Breast epithelium (tissue), 4 donors: ENCODE measurements around the gene GNPDA2. TPM values are rescaled to one million over a fixed set of nuclear protein-coding genes. Genes with fewer than 3 reads are reported as not detected.

Experiments
- DNase-seq, 2 donors: peaks; one replicate each; pipeline ENCODE4 v3.0.0-alpha.2; 2019; ENCODE audit warnings: low spot score in 2 of 2
- H3K27ac ChIP-seq, 2 donors: fragments of 200-600 bp; sonication (generic) in 1 of 2; one replicate each; pipeline ENCODE4 v1.5.1; 2016 to 2019; ENCODE audit warnings: mild to moderate bottlenecking in 1 of 2
- H3K27me3 ChIP-seq, 2 donors: fragments of 200-600 bp; sonication (generic) in 1 of 2; one replicate each; pipeline versions ENCODE4 v1.5.1 to v1.6.0; 2017 to 2019; ENCODE audit warnings: control low read depth in 1 of 2, mild to moderate bottlenecking in 1 of 2
- H3K36me3 ChIP-seq: fragments of 200-600 bp; one replicate; pipeline ENCODE4 v1.5.1; 2019
- H3K4me1 ChIP-seq, 2 donors: fragments of 200-600 bp; sonication (generic); one replicate each; pipeline ENCODE4 v1.5.1; 2016 to 2019; ENCODE audit warnings: control low read depth in 1 of 2
- H3K4me3 ChIP-seq, 3 donors: fragments of 200-600 bp; sonication (generic); 1 replicate in 2 of 3; 2 replicates in 1 of 3; pipeline ENCODE4 v1.5.1; 2016 to 2019; ENCODE audit warnings: mild to moderate bottlenecking in 3 of 3, moderate library complexity in 2 of 3
- H3K9me3 ChIP-seq, 2 donors: fragments of 200-600 bp; sonication (generic) in 1 of 2; one replicate each; pipeline ENCODE4 v1.5.1; 2016 to 2019; ENCODE audit warnings: control low read depth in 1 of 2
- POLR2A ChIP-seq: fragments of 450-650 bp; IDR thresholded peaks from one replicate; pipeline ENCODE4 v1.6.1; 2016; ENCODE audit warnings: antibody characterized with exemption, mild to moderate bottlenecking, moderate library complexity
- POLR2AphosphoS5 ChIP-seq, 3 donors: sonication (generic); formaldehyde crosslinking; IDR thresholded peaks; one replicate each; pipeline ENCODE4 v1.6.1; 2017; ENCODE audit warnings: antibody characterized with exemption in 3 of 3
- intact Hi-C: fragments of 100-400 bp; cut with DNase I; formaldehyde crosslinking; loops from one replicate; pipeline ENCODE4 v1.15.1; 2023; ENCODE audit warnings: low total_unique reads
- total RNA-seq, 3 donors: library from RNA; depleted of rRNA; stranded (reverse); fragments of >200 nt; gene quantifications; one replicate each; pipeline ENCODE4 v1.1.0, GENCODE V29; 2016
- TF ChIP-seq, protein P1 (sequence below), 3 donors: fragments of 450-650 bp; IDR thresholded peaks; one replicate each; pipeline ENCODE4 v1.5.1; 2016 to 2017; ENCODE audit warnings: antibody characterized with exemption in 3 of 3, mild to moderate bottlenecking in 3 of 3, moderate library complexity in 3 of 3

GNPDA2 gene
- total RNA-seq, 3 donors from 2014 or later = 11.8 to 17.0 (median 17.0) TPM

- no peaks in the 10 kb centered on the region for H3K36me3 ChIP-seq
- no peaks in the 10 kb centered on the region for H3K9me3 ChIP-seq
- H3K4me3 ChIP-seq = no peak overlapping the region
- no peak for DNase-seq
- intact Hi-C loops = no loop called here
- no peaks in the 10 kb centered on the region for H3K4me1 ChIP-seq
- no peaks in the 10 kb centered on the region for H3K27me3 ChIP-seq
- H3K27ac ChIP-seq = no peak overlapping the region
- no peak for TF ChIP-seq POLR2AphosphoS5 (IDR thresholded peaks at IDR 0.05)
- no peak for TF ChIP-seq POLR2A
- TF ChIP-seq, protein P1, sequence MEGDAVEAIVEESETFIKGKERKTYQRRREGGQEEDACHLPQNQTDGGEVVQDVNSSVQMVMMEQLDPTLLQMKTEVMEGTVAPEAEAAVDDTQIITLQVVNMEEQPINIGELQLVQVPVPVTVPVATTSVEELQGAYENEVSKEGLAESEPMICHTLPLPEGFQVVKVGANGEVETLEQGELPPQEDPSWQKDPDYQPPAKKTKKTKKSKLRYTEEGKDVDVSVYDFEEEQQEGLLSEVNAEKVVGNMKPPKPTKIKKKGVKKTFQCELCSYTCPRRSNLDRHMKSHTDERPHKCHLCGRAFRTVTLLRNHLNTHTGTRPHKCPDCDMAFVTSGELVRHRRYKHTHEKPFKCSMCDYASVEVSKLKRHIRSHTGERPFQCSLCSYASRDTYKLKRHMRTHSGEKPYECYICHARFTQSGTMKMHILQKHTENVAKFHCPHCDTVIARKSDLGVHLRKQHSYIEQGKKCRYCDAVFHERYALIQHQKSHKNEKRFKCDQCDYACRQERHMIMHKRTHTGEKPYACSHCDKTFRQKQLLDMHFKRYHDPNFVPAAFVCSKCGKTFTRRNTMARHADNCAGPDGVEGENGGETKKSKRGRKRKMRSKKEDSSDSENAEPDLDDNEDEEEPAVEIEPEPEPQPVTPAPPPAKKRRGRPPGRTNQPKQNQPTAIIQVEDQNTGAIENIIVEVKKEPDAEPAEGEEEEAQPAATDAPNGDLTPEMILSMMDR (IDR thresholded peaks at IDR 0.05) = no peak
These were observed 51.9 kb downstream of the GNPDA2 start for GRCh38 chr4:44674471-44674870.

- no peaks in the 10 kb centered on the region for H3K27me3 ChIP-seq
- H3K4me1 ChIP-seq = no peaks in the 10 kb centered on the region
- intact Hi-C loops = no loop called here
- no peak overlapping the region for H3K27ac ChIP-seq
- TF ChIP-seq POLR2AphosphoS5 (IDR thresholded peaks at IDR 0.05) (no peak), POLR2A (no peak)
- TF ChIP-seq, protein P1 (IDR thresholded peaks at IDR 0.05) = no peak
- H3K4me3 ChIP-seq = no peak overlapping the region
- no peak for DNase-seq
- H3K9me3 ChIP-seq = no peaks in the 10 kb centered on the region
- no peaks in the 10 kb centered on the region for H3K36me3 ChIP-seq
These were observed 54.7 kb downstream of the GNPDA2 start for GRCh38 chr4:44671636-44672035.

- H3K9me3 ChIP-seq = no peaks in the 10 kb centered on the region
- no peak overlapping the region for H3K4me3 ChIP-seq
- no peak overlapping the region for H3K27ac ChIP-seq
- intact Hi-C loops = no loop called here
- TF ChIP-seq, protein P1 (IDR thresholded peaks at IDR 0.05) = no peak
- TF ChIP-seq POLR2AphosphoS5 (IDR thresholded peaks at IDR 0.05) (no peak), POLR2A (no peak)
- H3K27me3 ChIP-seq = no peaks in the 10 kb centered on the region
- no peak for DNase-seq
- no peaks in the 10 kb centered on the region for H3K4me1 ChIP-seq
- no peaks in the 10 kb centered on the region for H3K36me3 ChIP-seq
These were observed 55.7 kb downstream of the GNPDA2 start for GRCh38 chr4:44670506-44671199.

GRCh38 chr4:44668526-44668925 is 57.8 kb downstream of the GNPDA2 start:
- Histone ChIP-seq H3K36me3 (no peaks in the 10 kb centered on the region), H3K4me1 (no peaks in the 10 kb centered on the region), H3K27ac (no peak overlapping the region), H3K27me3 (no peaks in the 10 kb centered on the region), H3K4me3 (no peak overlapping the region), H3K9me3 (no peaks in the 10 kb centered on the region)
- TF ChIP-seq, protein P1 (IDR thresholded peaks at IDR 0.05) = no peak
- TF ChIP-seq POLR2A (no peak), POLR2AphosphoS5 (IDR thresholded peaks at IDR 0.05) (no peak)
- DNase-seq = no peak
- intact Hi-C loops = no loop called here

DNA sequence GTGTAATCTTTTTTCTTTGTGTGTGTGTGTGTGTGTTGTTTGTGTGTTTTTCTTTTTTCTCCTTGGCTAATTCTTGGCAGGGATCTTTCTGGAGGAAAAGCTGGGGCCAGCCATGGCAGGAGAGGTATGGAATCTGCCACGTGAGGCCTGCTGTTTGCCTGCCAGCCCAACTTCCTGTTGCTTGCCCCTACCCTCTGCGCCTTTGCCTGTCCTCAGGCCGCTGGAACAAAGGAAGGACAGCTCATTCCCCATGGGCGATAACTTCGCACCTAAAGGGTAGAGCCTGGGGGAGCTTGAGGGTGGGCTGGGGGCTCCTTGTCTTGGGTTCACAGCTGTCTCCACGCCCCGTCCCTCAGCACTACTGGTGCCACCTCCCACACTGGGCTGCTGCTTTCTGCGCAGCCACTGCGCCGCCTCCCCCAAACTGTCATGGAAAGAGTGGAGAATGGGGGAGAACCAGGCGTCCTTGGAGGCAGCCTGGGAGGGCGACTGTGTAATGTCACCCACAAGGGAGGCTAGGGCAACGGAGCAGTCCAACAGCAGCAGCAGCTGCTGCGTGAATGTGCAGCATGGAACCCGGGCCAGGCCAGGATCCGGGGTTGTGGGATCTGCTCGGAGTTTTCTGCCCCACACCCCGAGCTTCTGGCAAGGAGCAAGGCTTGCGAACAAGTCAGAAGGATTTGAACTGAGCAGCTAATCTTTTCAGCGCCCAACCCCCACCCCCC is 62.7 kb downstream of the GNPDA2 start:
- no peak for DNase-seq
- intact Hi-C loops = no loop called here
- Histone ChIP-seq H3K4me3 (no peak overlapping the region), H3K4me1 (no peaks in the 10 kb centered on the region), H3K36me3 (no peaks in the 10 kb centered on the region), H3K27ac (no peak overlapping the region), H3K27me3 (no peaks in the 10 kb centered on the region), H3K9me3 (no peaks in the 10 kb centered on the region)
- TF ChIP-seq POLR2A = no peak
- TF ChIP-seq, protein P1 (IDR thresholded peaks at IDR 0.05) = no peak
- TF ChIP-seq POLR2AphosphoS5 (IDR thresholded peaks at IDR 0.05) = no peak
